ENCODE data around the gene TP53I11. TPM values are rescaled to one million over a fixed set of nuclear protein-coding genes. Genes with fewer than 3 reads are reported as not detected.
A peak's percentile ranks its signal among the peaks of the same experiment; 100 is the strongest.

The TP53I11 gene
- total and polyA plus RNA-seq, 2 donors = 10.7 to 35.8 TPM

DNA sequence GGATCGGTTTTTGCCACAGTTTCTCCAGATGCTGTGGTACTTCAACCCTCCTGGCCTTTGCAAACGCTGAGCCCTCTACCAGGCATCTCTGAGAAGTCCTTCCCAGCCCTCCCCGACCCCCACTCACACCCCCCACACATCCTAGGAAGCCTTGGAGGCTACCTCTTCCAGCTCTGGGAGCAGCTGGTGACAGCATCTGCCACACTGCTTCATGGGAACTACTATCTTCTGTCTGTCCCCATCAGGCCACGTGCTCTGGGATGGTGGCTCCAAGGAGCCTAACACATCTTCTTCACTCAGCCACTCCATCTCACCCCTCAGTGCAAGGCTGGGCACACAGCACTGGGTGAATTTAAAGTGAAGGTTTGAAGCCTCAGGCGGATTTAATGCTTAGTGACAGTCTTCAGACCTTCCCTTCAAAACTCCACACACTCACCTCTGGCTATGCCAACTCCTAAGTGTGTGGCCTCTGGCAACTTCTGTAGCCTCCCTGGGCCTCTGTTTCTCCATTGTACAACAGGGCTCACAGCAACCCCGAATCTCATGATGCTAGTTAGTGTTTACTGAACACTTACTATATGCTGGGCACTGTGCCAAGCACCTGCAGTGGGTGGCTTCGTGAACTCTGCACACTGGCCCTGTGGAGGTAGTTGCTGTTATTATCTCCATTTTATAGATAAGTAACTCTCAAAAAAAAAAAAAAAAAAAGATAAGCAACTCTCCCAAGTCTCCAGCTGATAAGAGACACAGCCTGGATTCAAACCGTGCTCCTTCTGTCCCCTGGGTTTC lies 7.3 kb upstream of the TP53I11 start:
- H3K4me1 ChIP-seq (ENCODE audit: insufficient read depth) = no peaks in the 10 kb centered on the region
- no peak for DNase-seq (ENCODE audit: extremely low spot score)
- no peak overlapping the region for H3K4me3 ChIP-seq (ENCODE audit: low read depth, low read length)
- H3K27ac ChIP-seq (ENCODE audit: low read depth) = no peak overlapping the region
- H3K36me3 ChIP-seq (ENCODE audit: insufficient read depth) = no peaks in the 10 kb centered on the region
- 74% methylated on average over 8 of the region's 8 CpGs for WGBS

DNA sequence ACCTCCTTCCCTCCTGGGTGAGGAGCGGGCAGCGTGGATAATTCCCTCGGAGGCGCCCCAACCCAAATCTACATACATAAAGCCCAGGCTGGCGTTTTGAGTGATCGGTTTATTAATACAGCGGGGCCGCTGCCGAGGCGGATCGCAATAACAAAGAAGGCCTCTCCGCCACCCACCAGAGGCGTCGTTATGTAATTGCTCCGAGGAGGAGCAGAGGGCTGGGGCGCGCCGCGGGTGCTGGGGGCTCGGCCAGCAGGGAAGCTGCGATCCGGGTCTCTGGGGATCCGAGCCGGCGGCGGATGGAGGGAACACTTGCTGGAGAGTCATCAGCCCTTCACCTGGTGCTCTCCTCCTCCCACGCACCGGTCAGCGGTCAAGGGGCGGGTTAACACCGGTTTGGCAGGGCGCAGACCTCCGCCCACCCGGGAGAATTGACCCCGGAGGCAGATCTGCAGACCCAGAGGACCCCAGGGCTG lies 6.4 kb upstream of the TP53I11 start:
- WGBS = 23% methylated on average over 35 of the region's 35 CpGs
- Histone ChIP-seq H3K27ac (ENCODE audit: low read depth) (no peak overlapping the region), H3K36me3 (ENCODE audit: insufficient read depth) (no peaks in the 10 kb centered on the region), H3K4me3 (ENCODE audit: low read depth, low read length) (no peak overlapping the region), H3K4me1 (ENCODE audit: insufficient read depth) (no peaks in the 10 kb centered on the region)
- no peak for DNase-seq (ENCODE audit: extremely low spot score)

DNA sequence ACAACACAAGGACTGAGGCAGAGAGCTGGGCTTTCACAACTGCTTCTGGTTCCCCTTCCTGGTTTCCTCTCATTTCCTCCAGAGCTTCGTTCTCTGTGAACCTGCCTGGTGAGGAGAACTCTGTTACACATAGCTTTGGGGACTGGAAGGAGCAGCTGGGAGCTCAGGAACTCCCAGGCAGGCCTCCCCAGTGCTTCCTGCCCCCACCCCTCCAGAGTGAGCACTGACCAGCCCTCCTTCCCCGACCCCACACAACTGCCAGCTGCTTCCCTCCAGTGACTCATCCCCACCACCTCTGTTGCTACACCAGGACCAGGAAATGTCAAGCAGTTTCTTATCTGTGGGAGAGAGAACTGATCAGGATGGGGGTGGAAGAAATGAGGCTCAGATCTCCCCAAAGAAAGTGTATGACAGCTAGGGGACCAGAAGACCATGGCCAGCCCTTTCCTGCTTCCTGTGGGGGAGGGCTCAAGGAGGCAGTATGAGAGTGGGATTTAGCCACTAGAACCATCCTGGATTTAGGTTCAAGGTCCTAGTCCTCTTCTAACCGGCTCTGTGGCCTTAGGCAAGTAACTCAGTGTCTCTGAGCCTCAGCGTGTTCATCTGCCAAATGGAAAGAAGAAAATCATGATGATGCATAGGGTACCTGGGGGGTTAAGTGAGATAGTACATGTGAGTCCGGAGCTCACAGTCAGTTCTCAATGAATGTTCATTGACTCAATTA lies 4.5 kb upstream of the TP53I11 start:
- Histone ChIP-seq H3K36me3 (ENCODE audit: insufficient read depth) (no peaks in the 10 kb centered on the region), H3K27ac (ENCODE audit: low read depth) (peak overlapping the region; percentile 54), H3K4me3 (ENCODE audit: low read depth, low read length) (no peak overlapping the region), H3K4me1 (ENCODE audit: insufficient read depth) (no peaks in the 10 kb centered on the region)
- WGBS = 72% methylated on average over 5 of the region's 5 CpGs
- no peak for DNase-seq (ENCODE audit: extremely low spot score)

DNA sequence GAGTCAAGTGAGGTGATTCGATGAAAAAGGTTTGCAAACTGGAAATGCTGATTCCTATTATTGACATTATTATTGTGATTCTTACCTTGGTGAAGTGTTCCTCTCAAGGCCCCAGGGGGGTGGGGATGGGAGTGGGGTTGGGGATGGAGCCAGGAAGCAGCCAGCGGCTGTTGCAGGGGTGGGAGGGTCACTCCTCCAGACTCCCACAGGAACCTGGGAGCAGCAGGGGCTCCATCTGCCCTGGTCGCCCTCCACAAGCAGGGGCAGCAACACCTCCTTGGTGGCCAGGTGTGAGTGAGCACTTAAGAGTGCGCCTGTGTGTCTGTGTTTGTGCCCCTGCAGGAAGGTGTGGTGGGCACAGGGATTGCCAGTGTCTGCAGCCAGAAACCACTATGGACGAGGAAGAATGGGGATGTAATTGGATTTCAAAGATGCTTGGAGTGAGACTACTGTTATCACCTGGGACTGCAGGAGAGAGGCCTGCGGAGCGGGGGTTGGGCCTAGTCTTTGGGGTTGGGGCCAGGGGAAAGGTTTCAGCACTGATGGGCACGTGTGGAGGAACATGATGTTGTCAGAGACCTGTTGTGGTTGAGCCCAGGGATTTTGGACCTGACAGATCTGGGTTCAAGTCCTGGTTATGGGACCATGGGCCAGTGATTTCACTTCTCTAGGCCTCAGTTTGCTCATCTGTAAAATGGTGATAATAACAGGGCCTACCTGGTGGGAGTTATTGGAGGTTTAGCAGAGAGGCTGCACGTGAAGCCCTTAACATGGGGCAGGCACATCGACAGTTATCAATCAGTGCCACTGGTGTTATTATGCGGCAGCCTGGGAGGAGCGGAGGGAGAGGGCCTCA lies 3.6 kb upstream of the TP53I11 start:
- Histone ChIP-seq H3K4me3 (ENCODE audit: low read depth, low read length) (no peak overlapping the region), H3K27ac (ENCODE audit: low read depth) (peak overlapping the region; percentile 54), H3K4me1 (ENCODE audit: insufficient read depth) (no peaks in the 10 kb centered on the region), H3K36me3 (ENCODE audit: insufficient read depth) (no peaks in the 10 kb centered on the region)
- WGBS = 87% methylated on average over 12 of the region's 12 CpGs
- DNase-seq (ENCODE audit: extremely low spot score) = no peak

DNA sequence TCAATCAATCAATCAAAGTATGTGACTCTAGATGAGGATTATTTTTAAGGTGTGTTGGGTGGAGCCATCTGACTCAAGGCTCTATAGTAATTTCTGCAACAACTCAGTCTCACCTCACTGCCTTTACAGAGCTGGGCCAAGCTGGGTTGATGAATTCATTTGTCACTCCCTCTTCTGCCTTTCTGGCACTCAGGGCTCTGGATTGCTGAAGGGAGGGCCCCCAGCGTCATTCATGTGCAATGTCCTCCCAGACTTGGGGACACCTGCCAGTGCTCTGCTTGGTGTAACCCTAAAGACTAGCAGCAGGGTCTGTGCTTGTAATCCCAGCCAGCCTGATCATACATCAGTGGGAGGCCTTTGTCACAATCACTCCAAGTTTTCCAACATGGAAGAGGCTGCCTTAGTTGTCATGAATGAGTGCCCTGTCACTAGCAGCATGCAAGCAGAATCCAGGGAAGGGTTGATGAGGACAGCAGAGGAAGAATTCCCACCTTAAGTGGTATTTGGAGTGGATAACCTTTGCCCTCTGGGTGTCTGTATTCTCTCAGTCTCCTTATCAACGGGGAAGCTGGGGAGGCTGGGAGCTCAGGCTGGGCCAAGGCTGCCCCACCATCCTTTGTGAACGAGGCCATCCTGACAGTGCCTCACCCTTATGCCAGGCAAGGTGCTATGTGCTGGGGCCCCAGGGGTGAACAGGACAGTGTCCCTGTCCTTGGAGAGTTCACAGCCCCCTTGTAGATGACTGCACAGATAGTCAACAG lies 2.0 kb upstream of the TP53I11 start:
- no peak overlapping the region for H3K27ac ChIP-seq (ENCODE audit: low read depth)
- H3K4me3 ChIP-seq (ENCODE audit: low read depth, low read length) = no peak overlapping the region
- no peaks in the 10 kb centered on the region for H3K4me1 ChIP-seq (ENCODE audit: insufficient read depth)
- WGBS = 78% methylated on average over 3 of the region's 3 CpGs
- DNase-seq (ENCODE audit: extremely low spot score) = no peak
- H3K36me3 ChIP-seq (ENCODE audit: insufficient read depth) = no peaks in the 10 kb centered on the region

DNA sequence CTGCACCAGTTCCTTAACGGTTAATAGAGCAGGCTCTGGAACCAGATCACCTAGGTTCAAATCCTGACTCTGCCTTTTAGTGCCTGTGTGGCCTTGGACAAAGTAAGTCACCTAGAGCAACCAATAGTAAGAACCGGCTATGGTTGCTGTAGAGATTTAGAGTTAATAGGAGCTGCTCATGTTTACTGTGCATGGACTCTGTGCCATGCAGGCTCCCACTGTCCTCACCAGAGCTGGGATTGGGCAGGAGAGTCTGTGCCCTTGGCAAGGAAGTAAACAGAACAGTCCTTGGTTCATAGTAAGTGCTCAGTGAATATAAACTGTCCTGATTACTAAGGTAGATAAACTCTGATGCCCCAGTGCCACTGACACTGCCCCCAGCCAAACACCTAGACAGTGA lies 1.4 kb upstream of the TP53I11 start:
- Histone ChIP-seq H3K4me3 (ENCODE audit: low read depth, low read length) (no peak overlapping the region), H3K4me1 (ENCODE audit: insufficient read depth) (no peaks in the 10 kb centered on the region), H3K27ac (ENCODE audit: low read depth) (no peak overlapping the region), H3K36me3 (ENCODE audit: insufficient read depth) (no peaks in the 10 kb centered on the region)
- no peak for DNase-seq (ENCODE audit: extremely low spot score)
- WGBS = 76% methylated on average over 2 of the region's 2 CpGs

DNA sequence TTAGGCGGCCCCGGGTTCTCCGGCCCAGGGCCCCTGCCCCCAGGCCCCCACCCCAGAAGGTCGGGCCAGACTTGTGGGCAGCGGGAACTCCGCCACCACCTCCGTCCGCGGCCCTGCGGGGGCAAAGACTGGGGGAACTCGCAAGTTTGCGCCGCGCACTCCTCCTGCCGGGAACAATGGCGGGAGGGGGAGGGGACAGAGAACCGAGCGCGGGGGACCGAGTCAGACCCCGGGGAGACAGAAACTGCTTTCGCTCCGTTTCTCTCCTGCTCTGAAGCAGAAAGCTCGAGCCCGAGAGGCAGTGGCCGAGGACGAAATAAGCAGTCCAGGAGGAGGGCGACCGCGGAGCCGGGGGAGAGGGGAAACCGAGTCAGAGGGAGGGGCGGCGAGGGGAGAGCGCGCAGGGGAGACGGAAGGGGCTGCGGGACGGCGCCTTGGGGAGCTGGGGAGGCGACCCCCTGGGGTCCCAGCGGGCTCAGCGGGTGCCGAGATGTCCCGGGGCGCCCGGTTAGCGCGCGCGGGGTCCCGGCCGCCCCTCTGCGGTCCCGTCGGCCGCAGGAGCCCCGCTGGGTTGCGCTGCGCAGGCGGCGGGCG lies 555 bp downstream of the TP53I11 start:
- no peak for DNase-seq (ENCODE audit: extremely low spot score)
- H3K27ac ChIP-seq (ENCODE audit: low read depth) = peak overlapping the region; percentile 67

DNA sequence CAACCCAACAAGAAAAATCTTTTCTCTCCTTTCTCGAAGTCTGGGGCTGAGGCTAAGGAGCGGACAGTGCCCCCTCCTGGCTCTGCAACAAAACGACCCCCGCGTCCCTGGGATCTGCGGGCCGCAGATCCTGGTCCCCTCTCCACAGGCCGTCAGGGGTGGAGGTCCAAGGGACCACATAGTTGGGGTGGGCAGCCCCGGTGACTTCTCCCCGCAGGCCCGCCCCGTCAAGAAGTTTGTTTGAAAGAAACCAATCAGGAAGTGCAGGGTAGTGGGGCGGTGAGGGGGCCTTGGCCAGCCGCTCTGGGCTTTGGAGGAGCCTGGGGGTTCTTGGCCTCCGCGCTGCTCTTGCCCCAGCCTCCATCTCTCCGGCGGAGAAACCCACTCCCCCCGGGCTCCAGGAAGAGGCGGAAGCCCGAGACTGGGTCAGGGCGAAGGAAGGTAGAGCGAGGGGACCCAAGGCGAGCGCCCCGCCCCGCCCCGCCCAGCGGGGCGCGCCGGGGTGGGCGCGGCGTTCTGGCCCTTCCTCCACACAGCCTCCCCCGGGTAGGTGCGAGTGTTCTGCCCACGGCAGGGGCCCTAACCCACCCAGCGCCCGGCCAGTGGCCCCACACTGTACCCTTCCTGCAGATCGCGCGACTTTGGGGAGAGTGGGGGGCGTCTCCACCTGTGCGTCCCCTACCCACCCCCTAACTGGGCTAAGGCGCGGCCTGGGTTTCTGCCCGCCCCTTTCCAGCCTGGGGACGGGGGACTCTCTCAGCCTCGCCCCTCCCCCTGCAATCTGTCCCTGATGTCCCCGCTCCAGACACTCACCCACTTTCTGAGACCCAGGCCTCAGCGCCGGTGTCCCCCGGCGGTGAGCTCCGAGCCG lies 1.3 kb downstream of the TP53I11 start:
- no peak for DNase-seq (ENCODE audit: extremely low spot score)
- 7% methylated on average over 57 of the region's 57 CpGs for WGBS

More for the DNA sequence above, 555 bp downstream of the TP53I11 start:
- Histone ChIP-seq H3K4me3 (ENCODE audit: low read depth, low read length) (peak overlapping the region; percentile 81), H3K4me1 (ENCODE audit: insufficient read depth) (no peaks in the 10 kb centered on the region), H3K36me3 (ENCODE audit: insufficient read depth) (no peaks in the 10 kb centered on the region)
- under 1% methylated on average over 63 of the region's 63 CpGs for WGBS

DNA sequence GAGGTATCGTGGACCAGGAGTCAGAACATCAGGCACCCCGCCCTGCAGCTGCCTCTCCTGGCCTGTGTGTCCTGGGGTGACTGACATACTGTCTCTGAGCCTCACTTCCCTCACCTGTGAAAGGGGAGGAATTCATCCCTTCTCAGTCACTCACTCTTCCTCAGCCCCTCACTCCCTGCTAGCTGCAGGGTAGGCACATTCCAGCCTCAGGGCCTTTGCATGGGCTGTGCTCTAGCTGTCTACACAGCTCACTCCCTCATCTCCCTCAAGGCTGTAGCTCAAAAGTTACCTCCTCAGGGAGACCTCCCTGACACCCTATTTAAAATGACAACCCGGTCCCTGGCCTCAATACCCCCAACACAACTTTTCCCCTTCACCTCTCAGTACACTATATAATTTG lies 2.5 kb downstream of the TP53I11 start:
- DNase-seq (ENCODE audit: extremely low spot score) = no peak
- H3K4me3 ChIP-seq (ENCODE audit: low read depth, low read length) = no peak overlapping the region
- no peak overlapping the region for H3K27ac ChIP-seq (ENCODE audit: low read depth)
- whole genome bisulfite sequencing = 96% methylated on average over 3 of the region's 3 CpGs
- no peaks in the 10 kb centered on the region for H3K4me1 ChIP-seq (ENCODE audit: insufficient read depth)
- H3K36me3 ChIP-seq (ENCODE audit: insufficient read depth) = no peaks in the 10 kb centered on the region

More for the DNA sequence above, 1.3 kb downstream of the TP53I11 start:
- Histone ChIP-seq H3K4me3 (ENCODE audit: low read depth, low read length) (peak overlapping the region; percentile 81), H3K36me3 (ENCODE audit: insufficient read depth) (no peaks in the 10 kb centered on the region), H3K4me1 (ENCODE audit: insufficient read depth) (no peaks in the 10 kb centered on the region), H3K27ac (ENCODE audit: low read depth) (peak overlapping the region; percentile 12)

DNA sequence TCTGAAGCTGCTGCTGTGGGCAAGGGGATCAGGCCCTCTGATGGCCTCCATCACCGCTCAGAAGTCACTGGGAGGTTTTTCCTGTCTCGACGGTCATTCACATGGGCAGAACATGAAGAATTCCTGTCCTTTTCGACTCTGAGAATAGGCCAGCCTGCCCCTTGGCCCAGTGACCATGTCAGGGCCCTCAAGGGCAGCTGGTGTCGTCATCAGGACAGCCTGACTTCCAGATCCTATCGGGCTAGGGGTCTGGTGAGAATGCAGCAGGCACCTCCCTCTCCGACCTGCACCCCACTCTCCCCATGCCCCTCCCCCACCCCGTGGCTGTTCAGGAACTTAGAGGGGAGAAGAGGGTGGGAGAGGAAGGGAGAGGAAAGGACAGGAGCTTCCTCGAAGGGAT lies 3.6 kb downstream of the TP53I11 start:
- H3K27ac ChIP-seq (ENCODE audit: low read depth) = no peak overlapping the region
- DNase-seq (ENCODE audit: extremely low spot score) = no peak
- 71% methylated on average over 9 of the region's 9 CpGs for WGBS
- H3K4me1 ChIP-seq (ENCODE audit: insufficient read depth) = no peaks in the 10 kb centered on the region
- no peak overlapping the region for H3K4me3 ChIP-seq (ENCODE audit: low read depth, low read length)
- H3K36me3 ChIP-seq (ENCODE audit: insufficient read depth) = no peaks in the 10 kb centered on the region

DNA sequence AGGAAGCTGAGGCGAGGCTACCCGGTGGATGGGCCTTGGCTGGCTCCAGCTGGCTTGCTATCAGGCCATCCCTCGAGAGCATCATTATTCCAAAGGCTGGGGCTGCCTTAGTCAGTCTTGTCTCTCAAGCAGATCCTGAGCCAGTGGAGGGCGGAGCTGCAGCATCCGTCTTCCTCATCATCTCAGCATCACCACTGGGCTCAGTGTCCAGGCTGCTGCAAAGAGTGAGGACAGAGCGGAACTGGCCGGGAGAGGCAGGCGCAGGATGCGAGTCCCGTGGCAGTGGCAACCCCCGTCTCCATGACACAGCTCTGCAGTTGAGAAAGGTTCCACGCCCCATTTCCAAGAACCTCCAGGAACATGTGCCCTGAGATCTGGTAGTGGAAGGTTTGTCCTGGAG lies 4.4 kb downstream of the TP53I11 start:
- 71% methylated on average over 12 of the region's 12 CpGs for WGBS
- no peak for DNase-seq (ENCODE audit: extremely low spot score)
- H3K4me3 ChIP-seq (ENCODE audit: low read depth, low read length) = no peak overlapping the region
- no peaks in the 10 kb centered on the region for H3K4me1 ChIP-seq (ENCODE audit: insufficient read depth)
- H3K27ac ChIP-seq (ENCODE audit: low read depth) = no peak overlapping the region
- no peaks in the 10 kb centered on the region for H3K36me3 ChIP-seq (ENCODE audit: insufficient read depth)

DNA sequence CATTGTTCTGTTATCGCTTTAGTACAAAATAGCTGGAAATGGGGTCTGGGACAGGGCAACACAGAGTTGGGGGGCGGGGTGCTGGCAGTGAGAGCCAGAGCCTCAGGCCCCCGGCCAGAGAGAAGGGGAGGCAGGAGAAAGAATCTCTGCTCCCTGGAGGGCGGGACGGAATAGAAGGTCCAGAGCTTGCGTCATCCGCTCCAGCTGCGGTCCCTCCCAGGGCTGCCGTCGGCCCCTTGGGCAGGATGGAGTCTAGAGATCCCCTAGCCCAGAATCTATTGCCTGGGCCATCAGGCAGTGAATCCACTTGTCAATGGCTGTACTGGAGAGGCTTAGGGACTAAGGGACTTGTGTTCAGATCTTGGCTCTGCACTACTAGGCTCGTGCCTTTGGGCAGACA lies 5.0 kb downstream of the TP53I11 start:
- Histone ChIP-seq H3K4me3 (ENCODE audit: low read depth, low read length) (no peak overlapping the region), H3K27ac (ENCODE audit: low read depth) (no peak overlapping the region), H3K36me3 (ENCODE audit: insufficient read depth) (no peaks in the 10 kb centered on the region), H3K4me1 (ENCODE audit: insufficient read depth) (no peaks in the 10 kb centered on the region)
- 70% methylated on average over 11 of the region's 11 CpGs for WGBS
- no peak for DNase-seq (ENCODE audit: extremely low spot score)

Data from urinary bladder (tissue), 4 donors.